ENCODE data around the gene GPER1.

DNA sequence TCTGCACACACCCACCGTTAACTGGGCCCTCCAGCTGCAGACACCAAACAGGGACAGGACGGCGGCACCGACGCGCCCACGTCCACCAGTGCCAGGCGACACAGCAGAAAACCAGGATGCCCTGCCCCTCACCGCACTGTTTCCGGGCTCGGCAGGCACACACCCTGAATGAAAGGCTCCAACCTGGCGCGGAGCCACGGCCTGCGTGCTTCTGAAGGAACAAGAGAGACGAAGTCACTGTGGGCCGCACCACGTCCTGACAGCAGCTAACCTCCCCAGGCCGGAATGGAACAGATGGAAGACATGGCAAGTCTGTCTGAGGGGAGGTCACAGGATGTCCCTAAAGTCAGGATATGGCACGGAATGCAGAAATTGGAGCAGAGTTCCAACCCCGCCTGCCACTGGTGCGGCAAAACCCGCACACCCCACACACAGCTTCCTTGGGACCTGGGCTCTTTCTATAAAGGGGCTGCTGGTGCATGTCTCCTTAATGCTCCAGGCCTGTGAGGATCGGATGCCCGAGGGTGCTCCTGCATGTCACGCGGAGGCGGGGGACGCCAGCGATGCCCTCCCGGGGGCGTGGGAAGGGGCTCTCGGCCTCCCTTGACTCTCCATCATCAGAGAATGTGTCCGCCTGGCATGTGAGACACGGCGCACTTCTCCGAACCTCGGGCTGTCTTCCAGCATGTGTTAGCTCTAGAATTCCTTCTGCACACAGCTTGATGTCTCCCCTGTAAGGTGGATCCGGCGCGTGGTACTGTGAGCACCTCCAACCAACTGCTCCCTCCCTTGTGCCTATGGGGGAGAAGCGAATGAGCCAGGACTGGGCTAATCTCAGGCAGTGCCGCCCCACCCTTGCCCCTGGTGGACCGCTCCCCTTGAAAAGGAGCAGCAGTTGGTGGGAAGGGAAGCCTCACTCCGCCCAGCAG, 3.9 kb upstream of the GPER1 start:
- TF ChIP-seq, protein P1, sequence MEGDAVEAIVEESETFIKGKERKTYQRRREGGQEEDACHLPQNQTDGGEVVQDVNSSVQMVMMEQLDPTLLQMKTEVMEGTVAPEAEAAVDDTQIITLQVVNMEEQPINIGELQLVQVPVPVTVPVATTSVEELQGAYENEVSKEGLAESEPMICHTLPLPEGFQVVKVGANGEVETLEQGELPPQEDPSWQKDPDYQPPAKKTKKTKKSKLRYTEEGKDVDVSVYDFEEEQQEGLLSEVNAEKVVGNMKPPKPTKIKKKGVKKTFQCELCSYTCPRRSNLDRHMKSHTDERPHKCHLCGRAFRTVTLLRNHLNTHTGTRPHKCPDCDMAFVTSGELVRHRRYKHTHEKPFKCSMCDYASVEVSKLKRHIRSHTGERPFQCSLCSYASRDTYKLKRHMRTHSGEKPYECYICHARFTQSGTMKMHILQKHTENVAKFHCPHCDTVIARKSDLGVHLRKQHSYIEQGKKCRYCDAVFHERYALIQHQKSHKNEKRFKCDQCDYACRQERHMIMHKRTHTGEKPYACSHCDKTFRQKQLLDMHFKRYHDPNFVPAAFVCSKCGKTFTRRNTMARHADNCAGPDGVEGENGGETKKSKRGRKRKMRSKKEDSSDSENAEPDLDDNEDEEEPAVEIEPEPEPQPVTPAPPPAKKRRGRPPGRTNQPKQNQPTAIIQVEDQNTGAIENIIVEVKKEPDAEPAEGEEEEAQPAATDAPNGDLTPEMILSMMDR (IDR thresholded peaks at IDR 0.05), result no peak
- TF ChIP-seq POLR2A (IDR thresholded peaks at IDR 0.05) (no peak), POLR2AphosphoS5 (IDR thresholded peaks at IDR 0.05) (no peak)

All from sigmoid colon (tissue), 4 donors.